Ascending aorta (tissue), 2 donors: ENCODE data around the gene OSGEP. TPM values are rescaled to one million over a fixed set of nuclear protein-coding genes. Genes with fewer than 3 reads are reported as not detected.

Experiments
- DNase-seq, 2 donors: peaks; one replicate each; pipeline ENCODE4 v3.0.0-alpha.2; 2019; ENCODE audit warnings: low spot score in 2 of 2
- H3K27ac ChIP-seq, 2 donors: fragments of 200-600 bp; sonication (generic); one replicate each; pipeline ENCODE4 v1.5.1; 2016 to 2017; ENCODE audit warnings: mild to moderate bottlenecking in 1 of 2
- H3K27me3 ChIP-seq: fragments of 200-600 bp; sonication (generic); one replicate; pipeline ENCODE4 v1.5.1; 2017
- H3K36me3 ChIP-seq, 2 donors: fragments of 200-600 bp; sonication (generic); one replicate each; pipeline ENCODE4 v1.5.1; 2016
- H3K4me1 ChIP-seq, 2 donors: fragments of 200-600 bp; sonication (generic); one replicate each; pipeline ENCODE4 v1.5.1; 2016 to 2017; ENCODE audit warnings: mild to moderate bottlenecking in 1 of 2
- H3K4me3 ChIP-seq, 2 donors: fragments of 200-600 bp; sonication (generic); one replicate each; pipeline ENCODE4 v1.5.1; 2016 to 2017; ENCODE audit warnings: mild to moderate bottlenecking in 1 of 2
- H3K9me3 ChIP-seq, 2 donors: fragments of 200-600 bp; sonication (generic); one replicate each; pipeline ENCODE4 v1.5.1; 2016
- intact Hi-C: fragments of 100-400 bp; cut with DNase I; formaldehyde crosslinking; loops from one replicate; pipeline ENCODE4 v1.15.1; 2023
- total RNA-seq: library from RNA; depleted of rRNA; stranded (reverse); fragments of >200 nt; gene quantifications from one replicate; pipeline ENCODE4 v1.1.0, GENCODE V29; 2016
- TF ChIP-seq, protein P1 (sequence below), 3 experiments: fragments of 200-600 bp in 2 of 3; fragments of 450-650 bp in 1 of 3; sonication (generic) in 2 of 3; IDR thresholded peaks; one replicate each; pipeline ENCODE4 v1.5.1; 2016 to 2019; ENCODE audit warnings: antibody characterized with exemption in 3 of 3, mild to moderate bottlenecking in 1 of 3, moderate library complexity in 1 of 3

OSGEP gene
- total RNA-seq, 1 donor from 2014 or later, result 26.7 TPM

DNA sequence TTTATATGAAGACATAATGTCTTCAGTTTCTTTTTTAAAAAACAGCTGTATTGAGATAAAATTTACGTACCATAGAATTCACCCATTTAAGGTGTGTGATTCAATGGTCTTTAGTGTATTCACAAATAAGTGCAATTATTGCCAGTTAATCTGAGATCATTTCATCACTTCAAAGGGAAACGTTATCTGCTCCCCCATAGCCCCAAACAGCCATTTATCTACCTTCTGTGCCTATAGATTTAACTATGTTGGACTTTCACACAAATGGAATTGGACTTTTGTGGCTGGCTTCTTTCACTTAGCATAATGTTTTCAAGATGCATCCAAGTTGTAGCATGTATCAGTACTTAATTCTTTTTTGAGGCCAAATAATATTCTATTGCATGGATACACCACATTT, 24.3 kb upstream of the OSGEP start:
- Histone ChIP-seq H3K27me3 (no peaks in the 10 kb centered on the region), H3K9me3 (no peaks in the 10 kb centered on the region), H3K36me3 (peaks cover 24 to 30% of the 10 kb centered on the region in 2 donors), H3K4me1 (peaks cover 0 to 3% of the 10 kb centered on the region in 2 donors), H3K27ac (no peak overlapping the region), H3K4me3 (no peak overlapping the region)
- intact Hi-C loops, result no loop called here
- TF ChIP-seq, protein P1, sequence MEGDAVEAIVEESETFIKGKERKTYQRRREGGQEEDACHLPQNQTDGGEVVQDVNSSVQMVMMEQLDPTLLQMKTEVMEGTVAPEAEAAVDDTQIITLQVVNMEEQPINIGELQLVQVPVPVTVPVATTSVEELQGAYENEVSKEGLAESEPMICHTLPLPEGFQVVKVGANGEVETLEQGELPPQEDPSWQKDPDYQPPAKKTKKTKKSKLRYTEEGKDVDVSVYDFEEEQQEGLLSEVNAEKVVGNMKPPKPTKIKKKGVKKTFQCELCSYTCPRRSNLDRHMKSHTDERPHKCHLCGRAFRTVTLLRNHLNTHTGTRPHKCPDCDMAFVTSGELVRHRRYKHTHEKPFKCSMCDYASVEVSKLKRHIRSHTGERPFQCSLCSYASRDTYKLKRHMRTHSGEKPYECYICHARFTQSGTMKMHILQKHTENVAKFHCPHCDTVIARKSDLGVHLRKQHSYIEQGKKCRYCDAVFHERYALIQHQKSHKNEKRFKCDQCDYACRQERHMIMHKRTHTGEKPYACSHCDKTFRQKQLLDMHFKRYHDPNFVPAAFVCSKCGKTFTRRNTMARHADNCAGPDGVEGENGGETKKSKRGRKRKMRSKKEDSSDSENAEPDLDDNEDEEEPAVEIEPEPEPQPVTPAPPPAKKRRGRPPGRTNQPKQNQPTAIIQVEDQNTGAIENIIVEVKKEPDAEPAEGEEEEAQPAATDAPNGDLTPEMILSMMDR (IDR thresholded peaks at IDR 0.05), result no peak
- DNase-seq, result no peak

DNA sequence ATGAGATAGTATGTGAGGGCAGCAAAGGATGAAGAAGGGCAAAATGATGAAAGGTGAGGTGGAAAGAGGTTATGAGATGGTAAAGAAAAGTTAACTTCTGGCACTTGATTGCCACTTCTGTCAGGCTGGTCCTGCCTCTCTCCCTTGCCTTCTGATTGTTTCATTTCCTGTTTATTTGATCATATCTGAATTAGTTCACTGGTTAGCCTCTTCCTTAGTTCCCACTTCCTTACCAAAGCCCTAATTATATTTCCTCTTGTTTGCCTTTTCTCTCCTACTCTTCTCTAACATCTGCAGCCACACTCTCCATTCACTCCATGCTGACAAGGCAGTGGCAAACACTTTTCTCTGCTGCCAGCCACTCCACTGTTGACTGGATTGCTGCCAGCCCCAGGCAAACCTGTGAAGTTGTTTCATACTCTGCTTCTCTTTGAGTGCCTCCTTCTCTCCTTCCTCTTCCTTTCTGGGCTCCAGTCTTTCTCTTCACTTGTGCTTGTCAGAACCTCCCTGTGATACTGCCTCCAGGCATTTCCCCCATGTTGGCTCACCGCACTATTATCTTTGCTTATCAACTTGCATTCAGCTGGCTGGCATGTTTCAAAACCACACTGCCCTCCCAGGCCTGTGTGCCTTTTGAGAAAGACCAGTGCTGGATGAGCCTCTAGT, 22.7 kb upstream of the OSGEP start:
- Histone ChIP-seq H3K27ac (peak overlapping the region in 1 of 2 donors; percentile 36), H3K27me3 (no peaks in the 10 kb centered on the region), H3K36me3 (peaks cover 39 to 41% of the 10 kb centered on the region in 2 donors), H3K4me3 (no peak overlapping the region), H3K4me1 (peaks cover 0 to 3% of the 10 kb centered on the region in 2 donors), H3K9me3 (no peaks in the 10 kb centered on the region)
- TF ChIP-seq, protein P1 (IDR thresholded peaks at IDR 0.05), result no peak
- no peak for DNase-seq
- intact Hi-C loops, result no loop called here

DNA sequence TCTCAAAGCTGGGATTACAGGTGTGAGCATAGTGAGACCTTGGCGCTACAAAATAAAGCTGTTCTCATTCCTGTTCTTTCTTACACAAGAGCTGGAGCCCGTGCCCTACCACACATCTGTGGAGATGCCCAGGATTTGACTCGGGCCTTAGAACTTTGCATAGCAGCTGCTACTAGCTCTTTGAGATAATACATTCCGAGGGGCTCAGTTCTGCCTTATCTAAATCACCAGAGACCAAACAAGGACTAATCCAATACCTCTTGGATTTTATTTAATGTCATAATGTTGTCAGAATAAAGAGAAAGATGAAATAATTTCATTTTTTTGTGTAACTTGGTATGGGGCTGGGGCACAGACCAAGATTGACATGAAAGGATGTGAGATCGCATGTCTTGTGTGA, 22.2 kb upstream of the OSGEP start:
- H3K27ac ChIP-seq, result no peak overlapping the region
- H3K4me1 ChIP-seq, result peaks cover 0 to 3% of the 10 kb centered on the region in 2 donors
- H3K9me3 ChIP-seq, result no peaks in the 10 kb centered on the region
- H3K36me3 ChIP-seq, result peaks cover 39 to 41% of the 10 kb centered on the region in 2 donors
- H3K27me3 ChIP-seq, result no peaks in the 10 kb centered on the region
- DNase-seq, result no peak
- no peak overlapping the region for H3K4me3 ChIP-seq
- intact Hi-C loops, result no loop called here
- TF ChIP-seq, protein P1 (IDR thresholded peaks at IDR 0.05), result no peak

DNA sequence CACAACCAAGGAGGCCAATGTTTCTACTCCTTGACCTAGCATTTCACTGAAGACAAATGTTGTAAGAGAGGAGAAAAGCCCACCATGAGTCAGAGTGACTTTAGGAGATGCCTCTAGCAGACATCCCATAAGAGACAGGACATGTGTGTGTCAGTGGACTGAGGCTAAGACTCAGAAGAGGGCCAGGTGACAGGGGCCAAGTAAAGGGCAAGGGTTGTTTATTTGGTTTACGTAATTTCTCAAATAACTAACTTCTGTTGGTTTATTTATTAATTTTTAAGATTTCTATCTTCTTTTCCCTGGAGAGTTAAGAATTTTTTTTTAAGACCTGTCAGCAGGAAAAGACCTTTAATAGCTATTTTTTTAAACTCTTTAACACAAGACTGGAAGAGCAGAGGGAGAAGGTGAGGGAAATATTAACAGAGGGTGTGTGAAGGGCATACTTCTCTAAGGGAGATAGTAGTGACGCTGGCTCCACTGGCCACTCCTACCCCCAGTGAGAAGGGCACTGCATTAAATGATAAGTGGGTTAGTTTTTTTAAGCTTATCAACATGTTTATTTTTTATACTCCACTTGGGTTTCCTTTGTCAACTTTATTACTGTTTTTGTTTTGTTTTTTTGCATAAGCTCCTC, 18.0 kb upstream of the OSGEP start:
- intact Hi-C loops, result no loop called here
- TF ChIP-seq, protein P1 (IDR thresholded peaks at IDR 0.05), result no peak
- H3K27ac ChIP-seq, result no peak overlapping the region

DNA sequence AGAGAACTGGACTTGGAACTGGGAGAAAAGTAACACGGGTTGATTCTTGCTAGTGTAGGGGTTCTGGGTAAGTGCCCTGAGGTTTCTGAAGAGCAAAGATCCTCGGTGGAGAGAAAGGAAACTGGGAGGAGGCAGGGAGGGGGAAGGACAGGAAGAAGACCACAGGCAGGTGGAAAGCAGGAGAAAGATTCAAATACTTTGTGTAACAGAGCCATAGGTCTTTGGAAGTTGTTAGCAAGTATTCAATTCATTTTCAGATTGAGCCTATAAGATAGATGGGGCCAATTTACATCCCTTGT, 15.9 kb upstream of the OSGEP start:
- intact Hi-C loops, result no loop called here
- H3K4me1 ChIP-seq, result peaks cover 0 to 12% of the 10 kb centered on the region in 2 donors
- DNase-seq, result no peak
- peaks cover 27% of the 10 kb centered on the region in 2 donors for H3K36me3 ChIP-seq
- no peaks in the 10 kb centered on the region for H3K9me3 ChIP-seq
- TF ChIP-seq, protein P1 (IDR thresholded peaks at IDR 0.05), result no peak
- no peaks in the 10 kb centered on the region for H3K27me3 ChIP-seq
- peak overlapping the region; percentile 90 to 91 for H3K4me3 ChIP-seq
- peak overlapping the region; percentile 94 to 96 for H3K27ac ChIP-seq

More for the DNA sequence above, 18.0 kb upstream of the OSGEP start:
- Histone ChIP-seq H3K4me3 (no peak overlapping the region), H3K27me3 (no peaks in the 10 kb centered on the region), H3K36me3 (peaks cover 39 to 41% of the 10 kb centered on the region in 2 donors), H3K9me3 (no peaks in the 10 kb centered on the region), H3K4me1 (peaks cover 2 to 12% of the 10 kb centered on the region in 2 donors)
- DNase-seq, result no peak
